HCT116 (cell line): ENCODE data around the gene FGD4. TPM values are rescaled to one million over a fixed set of nuclear protein-coding genes. Genes with fewer than 3 reads are reported as not detected.
A peak's percentile ranks its signal among the peaks of the same experiment; 100 is the strongest.

Experiments
- ATAC-seq: fragments of 200-7000 bp; cut with Tn5 transposase; 2 replicates; pipeline ENCODE4 v1.9.1; 2020; ENCODE audit warnings: mild to moderate bottlenecking, moderate library complexity
- BruUV-seq: library from RNA; stranded (reverse); fragments of 400-500 nt; replicated peaks from 2 replicates; lab custom pipeline; 2021; lab: Mats Ljungman, UMichigan
- CTCF ChIA-PET: fragments of 300-600 bp; sonication (Branson Sonifier 250); formaldehyde crosslinking; loops from one replicate; lab custom pipeline; 2021; ENCODE audit warnings: antibody characterized with exemption; lab: Charles Lee
- POLR2A ChIA-PET: fragments of 300-600, 350-600 bp; sonication (Branson Sonifier 250); formaldehyde crosslinking; loops from one replicate; lab custom pipeline; 2021; ENCODE audit warnings: antibody characterized with exemption; lab: Charles Lee
- RAD21 ChIA-PET, 2 experiments: fragments of 300-600 bp; sonication (Branson Sonifier 250); formaldehyde crosslinking; loops; one replicate each; lab custom pipeline; 2023; ENCODE audit warnings: low total read pairs in 2 of 2; ENCODE audit not compliant: uncharacterized antibody in 2 of 2, unreplicated experiment in 2 of 2, low non-redundant PET in 1 of 2; lab: Charles Lee
- DNase-seq: peaks from one replicate; pipeline ENCODE4 v3.0.0-alpha.2; 2010; ENCODE audit warnings: low read depth, low spot score
- H2AFZ ChIP-seq: fragments of 200-600 bp; shearing (Covaris generic), sonication (generic); 2 replicates; pipeline ENCODE4 v1.6.1; 2017; ENCODE audit warnings: low read depth, mixed run types, mixed read lengths, antibody characterized with exemption, low read length; ENCODE audit not compliant: poor library complexity, severe bottlenecking
- H3K27ac ChIP-seq: 2 replicates; pipeline ENCODE4 v1.5.1; 2012; ENCODE audit warnings: low read depth, low read length
- H3K27me3 ChIP-seq: fragments of 200-600 bp; sonication (generic); 2 replicates; pipeline ENCODE4 v1.6.1; 2016; ENCODE audit warnings: mixed run types, low read length, mixed read lengths; ENCODE audit not compliant: insufficient read depth
- H3K36me3 ChIP-seq, 2 experiments: fragments of 200-500 bp in 1 of 2; fragments of 200-600 bp in 1 of 2; sonication (Bioruptor generic) in 1 of 2; sonication (generic) in 1 of 2; 2 replicates each; pipeline versions ENCODE4 v1.5.1 to v1.6.1; 2014 to 2016; ENCODE audit warnings: low read length in 2 of 2, inconsistent platforms in 1 of 2, mixed read lengths in 1 of 2, mixed run types in 1 of 2; ENCODE audit not compliant: insufficient read depth in 2 of 2, control insufficient read depth in 1 of 2
- H3K4me1 ChIP-seq, 2 experiments: fragments of 200-600 bp in 1 of 2; sonication (generic) in 1 of 2; 2 replicates each; pipeline versions ENCODE4 v1.5.1 to v1.6.1; 2012 to 2017; ENCODE audit warnings: low read length in 2 of 2, inconsistent platforms in 1 of 2, mild to moderate bottlenecking in 1 of 2, mixed read lengths in 1 of 2, mixed run types in 1 of 2, moderate library complexity in 1 of 2; ENCODE audit not compliant: insufficient read depth in 2 of 2, control insufficient read depth in 1 of 2
- H3K4me2 ChIP-seq: fragments of 200-600 bp; sonication (generic); 2 replicates; pipeline ENCODE4 v1.6.1; 2017; ENCODE audit warnings: mixed run types, low read length, mixed read lengths
- H3K4me3 ChIP-seq, 2 experiments: fragments of 200-600 bp in 1 of 2; sonication (generic) in 1 of 2; replicated peaks in 1 of 2; 2 replicates each; pipeline ENCODE4 v1.5.1; 2011 to 2016; ENCODE audit warnings: low read length in 2 of 2, control low read depth in 1 of 2, low read depth in 1 of 2, mild to moderate bottlenecking in 1 of 2, mixed read lengths in 1 of 2, mixed run types in 1 of 2
- H3K79me2 ChIP-seq: fragments of 200-600 bp; sonication (generic); 2 replicates; pipeline ENCODE4 v1.6.1; 2017; ENCODE audit warnings: mild to moderate bottlenecking, mixed run types, low read length, moderate library complexity, mixed read lengths; ENCODE audit not compliant: insufficient read depth
- H3K9ac ChIP-seq: fragments of 200-600 bp; sonication (generic); 2 replicates; pipeline ENCODE4 v1.6.1; 2016; ENCODE audit warnings: low read length, mixed read lengths
- H3K9me2 ChIP-seq: fragments of 200-600 bp; sonication (generic), shearing (Covaris generic); 2 replicates; pipeline ENCODE4 v1.6.1; 2017; ENCODE audit warnings: mixed run types, mild to moderate bottlenecking, moderate library complexity; ENCODE audit not compliant: insufficient read depth
- H3K9me3 ChIP-seq, 2 experiments: fragments of 200-500 bp in 1 of 2; fragments of 200-600 bp in 1 of 2; sonication (Bioruptor generic) in 1 of 2; sonication (generic) in 1 of 2; 2 replicates each; pipeline ENCODE4 v1.6.1; 2014 to 2017; ENCODE audit warnings: low read length in 2 of 2, mixed read lengths in 2 of 2, inconsistent platforms in 1 of 2, low read depth in 1 of 2, mild to moderate bottlenecking in 1 of 2, mixed run types in 1 of 2, moderate library complexity in 1 of 2; ENCODE audit not compliant: control insufficient read depth in 1 of 2, insufficient read depth in 1 of 2
- H4K20me1 ChIP-seq: fragments of 200-600 bp; sonication (generic), shearing (Covaris generic); 2 replicates; pipeline ENCODE4 v1.6.1; 2017; ENCODE audit warnings: mixed run types, mild to moderate bottlenecking, moderate library complexity; ENCODE audit not compliant: insufficient read depth
- CEBPB ChIP-seq: IDR thresholded peaks from 2 replicates; pipeline ENCODE4 v1.6.1; 2012; ENCODE audit warnings: low read depth
- CTCF ChIP-seq, 3 experiments: fragments of 200-600 bp in 1 of 3; sonication (generic) in 1 of 3; IDR thresholded peaks in 2 of 3; conservative IDR thresholded peaks in 1 of 3; 2 replicates each; pipeline ENCODE4 v1.5.1; 2012 to 2017; ENCODE audit warnings: low read depth in 2 of 3, low read length in 2 of 3, antibody characterized with exemption in 1 of 3, borderline replicate concordance in 1 of 3, control low read depth in 1 of 3, mild to moderate bottlenecking in 1 of 3, mixed read lengths in 1 of 3, mixed run types in 1 of 3, moderate library complexity in 1 of 3; ENCODE audit not compliant: insufficient read depth in 1 of 3
- POLR2AphosphoS5 ChIP-seq: IDR thresholded peaks from 2 replicates; pipeline ENCODE4 v1.6.1; 2011; ENCODE audit warnings: mild to moderate bottlenecking, low read depth, low read length, moderate library complexity
- RAD21 ChIP-seq: IDR thresholded peaks from 2 replicates; pipeline ENCODE4 v1.6.1; 2012; ENCODE audit warnings: low read depth, mild to moderate bottlenecking
- SP1 ChIP-seq: IDR thresholded peaks from 2 replicates; pipeline ENCODE4 v1.6.1; 2012; ENCODE audit warnings: low read depth
- intact Hi-C: fragments of 100-400 bp; cut with micrococcal nuclease; formaldehyde crosslinking; loops from 2 replicates; pipeline ENCODE4 v1.10.0; 2022
- total RNA-seq: library from RNA; stranded (reverse); gene quantifications from one replicate; pipeline ENCODE4 v1.2.1, GENCODE V29; 2021; ENCODE audit not compliant: unreplicated experiment

Gene FGD4
- total RNA-seq, 1 experiment from 2014 or later: 7.7 TPM

GRCh38 chr12:32451816-32452215 lies 52.5 kb downstream of the FGD4 start:
- CTCF ChIA-PET: no interaction called here
- no TSS peak for BruUV-seq
- H3K9me3 ChIP-seq: no peaks in the 10 kb centered on the region

GRCh38 chr12:32454075-32454474 lies 54.7 kb downstream of the FGD4 start:
- peak; percentile 85 for ATAC-seq
- no peaks in the 10 kb centered on the region for H3K9me2 ChIP-seq
- ChIA-PET CTCF (interaction anchor here (1.1 kb wide), 1 partner anchor 301 kb away, joined by 4 read pairs; the partner anchor contains the start of gene YARS2), POLR2A (no interaction called here), RAD21 (no interaction called here)
- intact Hi-C loops: loop anchor here (2.0 to 10.0 kb wide), 3 partner anchors 87 to 281 kb away; no protein-coding TSS in a partner anchor
- no TSS peak for BruUV-seq
- H3K27ac ChIP-seq: no peak overlapping the region
- DNase-seq: peak; percentile 35
- H3K9me3 ChIP-seq: no peaks in the 10 kb centered on the region
- H3K4me2 ChIP-seq: peak overlapping the region; percentile 62
- peaks cover 13 to 37% of the 10 kb centered on the region in 2 experiments for H3K4me1 ChIP-seq
- H3K4me3 ChIP-seq: peak overlapping the region in 1 of 2 experiments; percentile 23; a peak in 2 of 4 replicates
- no peaks in the 10 kb centered on the region for H3K36me3 ChIP-seq
- H3K79me2 ChIP-seq: peaks cover 5% of the 10 kb centered on the region
- no peaks in the 10 kb centered on the region for H4K20me1 ChIP-seq
- no peak for TF ChIP-seq CEBPB
- TF ChIP-seq RAD21: no peak
- TF ChIP-seq CTCF (IDR thresholded peaks at IDR 0.05 in 2 of 3, conservative IDR thresholded peaks at IDR 0.05 in 1 of 3; ENCODE audit: borderline replicate concordance in 1 of 3, insufficient read depth in 1 of 3, low read depth in 2 of 3, low read length in 2 of 3): no peak
- TF ChIP-seq POLR2AphosphoS5: no peak
- H2AFZ ChIP-seq: no peak overlapping the region
- no peaks in the 10 kb centered on the region for H3K27me3 ChIP-seq
- H3K9ac ChIP-seq: peak overlapping the region; percentile 36

More at GRCh38 chr12:32451816-32452215, 52.5 kb downstream of the FGD4 start:
- no peak overlapping the region for H3K9ac ChIP-seq
- H3K4me3 ChIP-seq: no peak overlapping the region
- TF ChIP-seq SP1: no peak
- no peak for TF ChIP-seq CEBPB
- intact Hi-C loops: loop anchor here (10.0 kb wide), 1 partner anchor 283 kb away; no protein-coding TSS in a partner anchor
- POLR2A ChIA-PET: no interaction called here
- ATAC-seq (no peak), DNase-seq (no peak)
- peaks cover 13 to 54% of the 10 kb centered on the region in 2 experiments for H3K4me1 ChIP-seq
- RAD21 ChIA-PET: no interaction called here
- H3K27ac ChIP-seq: no peak overlapping the region
- no peak overlapping the region for H3K4me2 ChIP-seq
- H3K36me3 ChIP-seq: no peaks in the 10 kb centered on the region
- H2AFZ ChIP-seq: no peak overlapping the region
- H3K27me3 ChIP-seq: no peaks in the 10 kb centered on the region
- peaks cover 5% of the 10 kb centered on the region for H3K79me2 ChIP-seq
- no peaks in the 10 kb centered on the region for H3K9me2 ChIP-seq
- no peaks in the 10 kb centered on the region for H4K20me1 ChIP-seq
